ENCODE measurements around the gene SERPINB10. TPM values are rescaled to one million over a fixed set of nuclear protein-coding genes. Genes with fewer than 3 reads are reported as not detected.

SERPINB10 gene
- total and polyA plus RNA-seq, 9 of the 15 experiments (the other 6 are each of a cell fraction or from before 2014, with no cell fraction given), result not detected

DNA sequence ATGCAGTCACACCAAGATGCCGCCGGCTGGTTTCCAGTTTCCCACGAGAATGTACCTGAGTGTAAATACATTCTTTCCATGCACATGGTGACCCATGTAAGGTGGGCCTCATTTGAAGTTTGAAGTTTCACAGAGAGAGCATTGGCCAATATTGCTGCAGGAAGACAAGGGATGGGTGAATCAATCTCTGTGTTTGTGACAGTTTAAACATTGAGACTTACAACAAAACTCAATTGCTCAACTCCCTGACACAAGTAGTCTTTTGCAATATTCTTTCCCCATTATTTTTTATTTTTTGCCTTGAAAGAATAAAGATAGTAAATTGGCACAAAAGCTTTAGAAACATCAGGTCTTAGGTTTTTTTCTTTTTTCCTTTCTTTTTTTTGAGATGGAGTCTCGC is 15.2 kb upstream of the SERPINB10 start (continued):
- TF ChIP-seq, protein P1, sequence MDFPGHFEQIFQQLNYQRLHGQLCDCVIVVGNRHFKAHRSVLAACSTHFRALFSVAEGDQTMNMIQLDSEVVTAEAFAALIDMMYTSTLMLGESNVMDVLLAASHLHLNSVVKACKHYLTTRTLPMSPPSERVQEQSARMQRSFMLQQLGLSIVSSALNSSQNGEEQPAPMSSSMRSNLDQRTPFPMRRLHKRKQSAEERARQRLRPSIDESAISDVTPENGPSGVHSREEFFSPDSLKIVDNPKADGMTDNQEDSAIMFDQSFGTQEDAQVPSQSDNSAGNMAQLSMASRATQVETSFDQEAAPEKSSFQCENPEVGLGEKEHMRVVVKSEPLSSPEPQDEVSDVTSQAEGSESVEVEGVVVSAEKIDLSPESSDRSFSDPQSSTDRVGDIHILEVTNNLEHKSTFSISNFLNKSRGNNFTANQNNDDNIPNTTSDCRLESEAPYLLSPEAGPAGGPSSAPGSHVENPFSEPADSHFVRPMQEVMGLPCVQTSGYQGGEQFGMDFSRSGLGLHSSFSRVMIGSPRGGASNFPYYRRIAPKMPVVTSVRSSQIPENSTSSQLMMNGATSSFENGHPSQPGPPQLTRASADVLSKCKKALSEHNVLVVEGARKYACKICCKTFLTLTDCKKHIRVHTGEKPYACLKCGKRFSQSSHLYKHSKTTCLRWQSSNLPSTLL (IDR thresholded peaks at IDR 0.05), result no peak
- TF ChIP-seq GATA2 (CRISPR knock-in tag; IDR thresholded peaks at IDR 0.05), result no peak

DNA sequence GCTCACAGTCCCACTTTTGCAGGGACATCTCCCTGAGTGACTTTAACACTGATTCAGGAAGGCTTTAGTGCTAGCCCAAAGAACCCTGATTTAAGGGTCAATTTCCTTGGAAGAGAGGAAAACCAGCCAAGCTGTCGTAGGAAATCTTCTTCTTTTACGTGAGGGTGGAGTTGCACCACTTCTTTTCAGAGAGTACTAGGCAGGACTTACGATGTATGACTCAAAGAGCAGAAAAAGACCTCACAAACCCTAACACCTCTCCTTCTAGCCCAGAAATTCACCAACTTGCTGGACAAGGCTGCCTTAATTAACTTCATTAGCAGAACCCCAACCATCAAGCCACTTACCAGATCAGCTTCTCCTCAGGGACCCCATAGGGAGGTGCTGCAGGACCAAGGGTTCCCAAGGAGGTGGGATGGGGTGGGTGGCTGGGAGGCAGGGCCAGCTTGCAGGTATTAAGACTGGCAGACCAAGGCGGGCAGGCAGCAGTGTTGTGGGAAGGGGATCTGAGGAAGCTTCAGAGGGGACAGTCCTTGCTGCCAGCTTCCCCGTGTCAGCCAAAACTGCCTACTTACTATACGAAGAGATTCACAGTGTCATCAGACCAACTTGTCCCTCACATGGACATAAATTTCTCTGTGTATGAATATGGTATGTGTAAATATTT is 13.5 kb upstream of the SERPINB10 start:
- ATAC-seq (no peak), DNase-seq (ENCODE audit: extremely low read depth in 1 of 4, low spot score in 3 of 4) (no peak), FAIRE-seq (no peak)
- intact Hi-C loops (cut with micrococcal nuclease) (no loop called here), in situ Hi-C loops (cut with MboI) (no loop called here)
- WGBS (ENCODE audit: insufficient coverage, low coverage, missing lambda C conversion rate), result 0% methylated on average over 6 of the region's 6 CpGs
- Histone ChIP-seq H3K4me3 (no peak overlapping the region), H3K27ac (ENCODE audit: extremely low read depth, low read depth, low read length) (no peak overlapping the region), H3K27me3 (ENCODE audit: control insufficient read depth in 2 of 2, insufficient read depth in 2 of 2, low read length in 2 of 2) (no peaks in the 10 kb centered on the region), H3K9me3 (replicated peaks; ENCODE audit: control insufficient read depth, insufficient read depth, low read depth, low read length) (no peaks in the 10 kb centered on the region; the same call in 1 of the 2 replicates), H3K79me2 (ENCODE audit: control insufficient read depth, insufficient read depth, low read length) (no peaks in the 10 kb centered on the region), H3K4me2 (ENCODE audit: insufficient read depth, low read length) (no peak overlapping the region), H3K4me1 (replicated peaks in 1 of 2; ENCODE audit: control insufficient read depth in 2 of 2, insufficient read depth in 2 of 2, low read length in 2 of 2) (no peaks in the 10 kb centered on the region), H2AFZ (ENCODE audit: low read depth, low read length) (no peak overlapping the region), H3K36me3 (ENCODE audit: control insufficient read depth, insufficient read depth, low read length) (no peaks in the 10 kb centered on the region), H3K9me1 (ENCODE audit: control insufficient read depth, insufficient read depth, low read length) (no peaks in the 10 kb centered on the region), H4K20me1 (replicated peaks; ENCODE audit: control insufficient read depth, insufficient read depth, low read length) (no peaks in the 10 kb centered on the region), H3K9ac (ENCODE audit: insufficient read depth in 1 of 2, low read depth in 2 of 2, low read length in 2 of 2) (no peak overlapping the region)
- ChIA-PET CTCF (ENCODE audit: low intra/inter-chr PET ratio) (no interaction called here), POLR2A (no interaction called here)
- TF ChIP-seq HDAC8 (tag; IDR thresholded peaks at IDR 0.05) (no peak), JUND (IDR thresholded peaks at IDR 0.05; ENCODE audit: borderline replicate concordance, low read depth, low read length) (no peak), JUND (tag; IDR thresholded peaks at IDR 0.05; ENCODE audit: borderline replicate concordance, low read depth, low read length) (no peak), ZNF766 (CRISPR knock-in tag; conservative IDR thresholded peaks at IDR 0.05) (no peak)
- TF ChIP-seq, protein P2, sequence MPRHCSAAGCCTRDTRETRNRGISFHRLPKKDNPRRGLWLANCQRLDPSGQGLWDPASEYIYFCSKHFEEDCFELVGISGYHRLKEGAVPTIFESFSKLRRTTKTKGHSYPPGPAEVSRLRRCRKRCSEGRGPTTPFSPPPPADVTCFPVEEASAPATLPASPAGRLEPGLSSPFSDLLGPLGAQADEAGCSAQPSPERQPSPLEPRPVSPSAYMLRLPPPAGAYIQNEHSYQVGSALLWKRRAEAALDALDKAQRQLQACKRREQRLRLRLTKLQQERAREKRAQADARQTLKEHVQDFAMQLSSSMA (CRISPR knock-in tag; IDR thresholded peaks at IDR 0.05), result no peak
- TF ChIP-seq, protein P3, sequence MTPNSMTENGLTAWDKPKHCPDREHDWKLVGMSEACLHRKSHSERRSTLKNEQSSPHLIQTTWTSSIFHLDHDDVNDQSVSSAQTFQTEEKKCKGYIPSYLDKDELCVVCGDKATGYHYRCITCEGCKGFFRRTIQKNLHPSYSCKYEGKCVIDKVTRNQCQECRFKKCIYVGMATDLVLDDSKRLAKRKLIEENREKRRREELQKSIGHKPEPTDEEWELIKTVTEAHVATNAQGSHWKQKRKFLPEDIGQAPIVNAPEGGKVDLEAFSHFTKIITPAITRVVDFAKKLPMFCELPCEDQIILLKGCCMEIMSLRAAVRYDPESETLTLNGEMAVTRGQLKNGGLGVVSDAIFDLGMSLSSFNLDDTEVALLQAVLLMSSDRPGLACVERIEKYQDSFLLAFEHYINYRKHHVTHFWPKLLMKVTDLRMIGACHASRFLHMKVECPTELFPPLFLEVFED (CRISPR knock-in tag; conservative IDR thresholded peaks at IDR 0.05), result no peak
- no TSS peak for BruUV-seq (replicated peaks)
